ENCODE measurements around the gene PVR.
"Not testable (repeated sequence)": the region's sequence is repeated elsewhere in the genome, so short reads cannot be mapped to it uniquely, and the experiment has no call there.

PVR gene

DNA sequence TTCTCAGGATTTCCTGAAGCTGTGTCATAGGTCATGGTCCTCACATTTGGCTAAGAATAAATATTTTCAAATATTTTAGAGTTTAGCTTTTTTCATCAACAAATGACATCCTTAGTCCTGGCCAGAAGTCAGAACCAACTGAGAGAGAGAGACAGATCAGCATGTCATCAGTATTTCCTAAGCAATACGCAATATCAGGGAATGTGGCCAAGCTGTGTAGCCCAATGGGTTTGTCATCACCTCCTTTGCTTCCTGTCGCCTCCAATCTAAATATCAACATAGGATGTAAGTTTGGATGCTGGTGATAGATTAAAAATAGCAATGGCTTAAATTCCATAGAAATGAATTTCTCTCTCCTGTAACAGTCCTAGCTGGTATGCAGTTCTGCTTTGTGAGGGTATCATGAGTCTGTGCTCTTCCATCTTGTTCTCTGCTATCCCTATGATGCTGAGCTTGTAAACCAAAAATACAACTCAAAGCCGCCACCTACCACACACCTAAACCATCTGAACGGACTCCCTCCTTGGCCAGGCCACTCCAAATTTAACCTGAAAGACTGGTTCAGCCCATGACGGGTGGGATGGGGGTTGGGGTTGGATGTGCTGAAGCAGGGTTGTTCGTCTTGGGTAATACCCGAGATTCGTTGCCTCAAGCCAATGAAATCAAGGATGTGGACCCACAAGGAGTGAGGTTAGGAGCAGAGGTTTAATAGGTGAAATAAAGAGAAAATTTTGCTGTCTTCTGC lies 40.3 kb upstream of the PVR start:
- H3K4me3 ChIP-seq (ENCODE audit: insufficient read length, low read depth): no peak overlapping the region
- no peaks in the 10 kb centered on the region for H3K27me3 ChIP-seq (ENCODE audit: insufficient read depth, insufficient read length)
- no peaks in the 10 kb centered on the region for H3K4me1 ChIP-seq (ENCODE audit: insufficient read depth, insufficient read length)
- no peaks in the 10 kb centered on the region for H3K9me3 ChIP-seq (ENCODE audit: insufficient read depth, low read length)
- TF ChIP-seq YY1 (IDR thresholded peaks at IDR 0.05; ENCODE audit: insufficient read depth, insufficient read length) (no peak), SUZ12 (IDR thresholded peaks at IDR 0.05; ENCODE audit: extremely low read depth, insufficient read depth, insufficient read length) (no peak), ZNF274 (IDR thresholded peaks at IDR 0.05; ENCODE audit: low read depth, low read length) (no peak)
- H3K9ac ChIP-seq (ENCODE audit: insufficient read length, low read depth): no peak overlapping the region
- no peaks in the 10 kb centered on the region for H3K36me3 ChIP-seq (ENCODE audit: insufficient read depth, insufficient read length, low read length)
- no peak for DNase-seq (ENCODE audit: low read depth, low spot score)

DNA sequence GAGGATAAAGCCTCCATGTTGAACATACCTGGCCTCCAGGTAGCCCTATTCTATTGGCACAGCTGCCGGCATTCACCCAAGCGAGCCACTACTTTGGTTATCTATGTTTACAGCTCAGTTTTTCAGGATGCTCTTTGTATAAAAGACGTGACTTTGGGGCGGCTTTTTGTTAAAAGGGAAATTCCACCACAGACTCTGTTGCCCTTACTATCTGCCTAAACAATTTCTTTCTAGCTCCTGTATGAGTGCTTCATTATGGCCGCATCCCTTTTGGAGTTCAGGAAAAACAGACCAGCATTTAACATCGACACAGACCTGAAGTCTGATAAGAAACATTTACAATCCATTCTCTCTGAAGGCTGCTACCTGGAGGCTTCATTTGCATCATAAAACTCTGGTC lies 39.5 kb upstream of the PVR start:
- no peak overlapping the region for H3K4me3 ChIP-seq (ENCODE audit: insufficient read length, low read depth)
- no peaks in the 10 kb centered on the region for H3K4me1 ChIP-seq (ENCODE audit: insufficient read depth, insufficient read length)
- H3K9ac ChIP-seq (ENCODE audit: insufficient read length, low read depth): no peak overlapping the region
- no peaks in the 10 kb centered on the region for H3K27me3 ChIP-seq (ENCODE audit: insufficient read depth, insufficient read length)
- no peak for DNase-seq (ENCODE audit: low read depth, low spot score)
- TF ChIP-seq YY1 (IDR thresholded peaks at IDR 0.05; ENCODE audit: insufficient read depth, insufficient read length) (no peak), SUZ12 (IDR thresholded peaks at IDR 0.05; ENCODE audit: extremely low read depth, insufficient read depth, insufficient read length) (no peak), ZNF274 (IDR thresholded peaks at IDR 0.05; ENCODE audit: low read depth, low read length) (no peak)
- no peaks in the 10 kb centered on the region for H3K36me3 ChIP-seq (ENCODE audit: insufficient read depth, insufficient read length, low read length)
- no peaks in the 10 kb centered on the region for H3K9me3 ChIP-seq (ENCODE audit: insufficient read depth, low read length)

GRCh38 chr19:44605547-44605946 lies 38.2 kb upstream of the PVR start:
- H3K4me3 ChIP-seq (ENCODE audit: insufficient read length, low read depth): no peak overlapping the region
- DNase-seq (ENCODE audit: low read depth, low spot score): no peak
- no peaks in the 10 kb centered on the region for H3K36me3 ChIP-seq (ENCODE audit: insufficient read depth, insufficient read length, low read length)
- TF ChIP-seq YY1 (IDR thresholded peaks at IDR 0.05; ENCODE audit: insufficient read depth, insufficient read length) (no peak), SUZ12 (IDR thresholded peaks at IDR 0.05; ENCODE audit: extremely low read depth, insufficient read depth, insufficient read length) (no peak), ZNF274 (IDR thresholded peaks at IDR 0.05; ENCODE audit: low read depth, low read length) (no peak)
- H3K9ac ChIP-seq (ENCODE audit: insufficient read length, low read depth): no peak overlapping the region
- H3K4me1 ChIP-seq (ENCODE audit: insufficient read depth, insufficient read length): no peaks in the 10 kb centered on the region
- H3K27me3 ChIP-seq (ENCODE audit: insufficient read depth, insufficient read length): no peaks in the 10 kb centered on the region
- H3K9me3 ChIP-seq (ENCODE audit: insufficient read depth, low read length): no peaks in the 10 kb centered on the region

DNA sequence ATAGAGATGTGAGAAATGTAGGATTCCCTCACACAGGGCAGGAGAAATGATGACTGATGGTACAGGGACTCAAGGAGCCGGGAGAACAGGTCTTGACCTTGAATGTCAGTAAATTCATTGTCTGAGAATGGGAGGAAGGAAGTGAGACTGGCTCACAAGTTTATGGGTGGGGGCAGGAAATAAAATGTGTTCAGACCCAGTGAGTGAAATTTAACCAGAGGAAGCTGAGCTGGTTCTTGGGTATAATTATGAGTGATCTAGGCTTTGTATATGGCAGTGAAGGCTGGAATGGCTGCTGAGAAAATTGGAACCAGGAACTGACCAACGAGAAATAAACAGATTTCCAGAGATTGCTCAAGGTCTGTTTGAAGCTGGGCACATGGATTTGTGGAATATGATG lies 36.7 kb upstream of the PVR start:
- H3K9ac ChIP-seq (ENCODE audit: insufficient read length, low read depth): no peak overlapping the region
- TF ChIP-seq SUZ12 (IDR thresholded peaks at IDR 0.05; ENCODE audit: extremely low read depth, insufficient read depth, insufficient read length) (no peak), ZNF274 (IDR thresholded peaks at IDR 0.05; ENCODE audit: low read depth, low read length) (no peak), YY1 (IDR thresholded peaks at IDR 0.05; ENCODE audit: insufficient read depth, insufficient read length) (no peak)
- no peaks in the 10 kb centered on the region for H3K4me1 ChIP-seq (ENCODE audit: insufficient read depth, insufficient read length)
- H3K36me3 ChIP-seq (ENCODE audit: insufficient read depth, insufficient read length, low read length): no peaks in the 10 kb centered on the region
- no peaks in the 10 kb centered on the region for H3K9me3 ChIP-seq (ENCODE audit: insufficient read depth, low read length)
- no peaks in the 10 kb centered on the region for H3K27me3 ChIP-seq (ENCODE audit: insufficient read depth, insufficient read length)
- no peak overlapping the region for H3K4me3 ChIP-seq (ENCODE audit: insufficient read length, low read depth)
- no peak for DNase-seq (ENCODE audit: low read depth, low spot score)

DNA sequence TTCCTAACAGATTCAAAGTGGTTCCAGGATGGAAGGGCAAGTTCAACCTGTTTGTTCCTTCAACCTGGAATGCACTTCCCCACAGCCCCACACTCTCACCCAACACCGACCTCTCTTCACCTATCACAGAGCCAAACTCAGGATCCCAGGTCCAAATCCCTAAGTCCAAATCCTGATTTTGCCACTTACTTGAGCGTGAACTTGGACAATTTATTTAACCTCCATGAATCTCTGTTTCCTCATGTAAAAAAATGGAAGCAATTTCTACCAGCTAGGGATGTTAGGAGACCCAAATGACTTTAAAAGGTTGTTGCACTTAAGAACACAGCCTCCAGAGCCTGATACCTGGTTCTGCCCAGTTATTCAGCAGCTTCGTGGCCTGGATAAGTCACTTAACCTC lies 35.8 kb upstream of the PVR start:
- Histone ChIP-seq H3K36me3 (ENCODE audit: insufficient read depth, insufficient read length, low read length) (no peaks in the 10 kb centered on the region), H3K27me3 (ENCODE audit: insufficient read depth, insufficient read length) (no peaks in the 10 kb centered on the region), H3K4me3 (ENCODE audit: insufficient read length, low read depth) (no peak overlapping the region), H3K9me3 (ENCODE audit: insufficient read depth, low read length) (no peaks in the 10 kb centered on the region), H3K9ac (ENCODE audit: insufficient read length, low read depth) (no peak overlapping the region), H3K4me1 (ENCODE audit: insufficient read depth, insufficient read length) (no peaks in the 10 kb centered on the region)
- TF ChIP-seq ZNF274 (IDR thresholded peaks at IDR 0.05; ENCODE audit: low read depth, low read length) (no peak), SUZ12 (IDR thresholded peaks at IDR 0.05; ENCODE audit: extremely low read depth, insufficient read depth, insufficient read length) (no peak), YY1 (IDR thresholded peaks at IDR 0.05; ENCODE audit: insufficient read depth, insufficient read length) (no peak)
- DNase-seq (ENCODE audit: low read depth, low spot score): no peak

- TF ChIP-seq YY1 (IDR thresholded peaks at IDR 0.05; ENCODE audit: insufficient read depth, insufficient read length) (no peak), SUZ12 (IDR thresholded peaks at IDR 0.05; ENCODE audit: extremely low read depth, insufficient read depth, insufficient read length) (no peak), ZNF274 (IDR thresholded peaks at IDR 0.05; ENCODE audit: low read depth, low read length) (no peak)
- Histone ChIP-seq H3K9ac (ENCODE audit: insufficient read length, low read depth) (no peak overlapping the region), H3K27me3 (ENCODE audit: insufficient read depth, insufficient read length) (no peaks in the 10 kb centered on the region), H3K9me3 (ENCODE audit: insufficient read depth, low read length) (no peaks in the 10 kb centered on the region), H3K36me3 (ENCODE audit: insufficient read depth, insufficient read length, low read length) (no peaks in the 10 kb centered on the region), H3K4me1 (ENCODE audit: insufficient read depth, insufficient read length) (no peaks in the 10 kb centered on the region), H3K4me3 (ENCODE audit: insufficient read length, low read depth) (no peak overlapping the region)
- no peak for DNase-seq (ENCODE audit: low read depth, low spot score)
Observed at GRCh38 chr19:44608391-44608821, 35.3 kb upstream of the PVR start.

DNA sequence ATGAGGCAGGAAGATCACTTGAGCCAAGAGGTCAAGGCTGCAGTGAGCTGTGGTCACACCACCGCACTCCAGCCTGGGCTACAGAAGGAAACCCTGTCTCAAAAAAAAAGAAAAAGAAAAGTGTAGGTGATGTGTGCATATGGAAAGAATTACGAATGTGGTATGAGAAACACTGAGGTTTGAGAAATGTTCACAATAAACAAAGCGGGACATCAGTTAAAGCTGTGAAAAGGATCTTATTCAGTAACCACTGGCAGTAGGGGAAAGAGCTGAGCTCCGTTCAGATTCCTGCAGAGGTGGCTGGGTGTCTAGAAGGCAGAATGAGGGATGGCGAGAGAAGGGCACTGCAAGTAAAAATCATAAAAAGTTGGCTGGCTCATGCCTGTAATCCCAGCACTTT lies 34.5 kb upstream of the PVR start:
- Histone ChIP-seq H3K4me1 (ENCODE audit: insufficient read depth, insufficient read length) (no peaks in the 10 kb centered on the region), H3K4me3 (ENCODE audit: insufficient read length, low read depth) (no peak overlapping the region), H3K9me3 (ENCODE audit: insufficient read depth, low read length) (no peaks in the 10 kb centered on the region), H3K9ac (ENCODE audit: insufficient read length, low read depth) (no peak overlapping the region), H3K27me3 (ENCODE audit: insufficient read depth, insufficient read length) (no peaks in the 10 kb centered on the region), H3K36me3 (ENCODE audit: insufficient read depth, insufficient read length, low read length) (no peaks in the 10 kb centered on the region)
- DNase-seq (ENCODE audit: low read depth, low spot score): no peak
- TF ChIP-seq YY1 (IDR thresholded peaks at IDR 0.05; ENCODE audit: insufficient read depth, insufficient read length) (no peak), ZNF274 (IDR thresholded peaks at IDR 0.05; ENCODE audit: low read depth, low read length) (no peak), SUZ12 (IDR thresholded peaks at IDR 0.05; ENCODE audit: extremely low read depth, insufficient read depth, insufficient read length) (no peak)

GRCh38 chr19:44610497-44610896 lies 33.2 kb upstream of the PVR start:
- DNase-seq (ENCODE audit: low read depth, low spot score); H3K36me3 ChIP-seq (ENCODE audit: insufficient read depth, insufficient read length, low read length); H3K9me3 ChIP-seq (ENCODE audit: insufficient read depth, low read length); H3K9ac ChIP-seq (ENCODE audit: insufficient read length, low read depth); H3K4me1 ChIP-seq (ENCODE audit: insufficient read depth, insufficient read length); H3K4me3 ChIP-seq (ENCODE audit: insufficient read length, low read depth); H3K27me3 ChIP-seq (ENCODE audit: insufficient read depth, insufficient read length): not testable (repeated sequence)

All from NT2/D1 (cell line).